ENCODE data around the gene SLC12A2.

The SLC12A2 gene

GRCh38 chr5:128111818-128112448 lies 28.4 kb downstream of the SLC12A2 start:
- Histone ChIP-seq H3K18ac (ENCODE audit: low read length) (no peak overlapping the region), H3K56ac (ENCODE audit: low read length) (no peak overlapping the region), H4K5ac (ENCODE audit: low read length) (no peak overlapping the region), H4K8ac (ENCODE audit: low read depth, low read length) (no peak overlapping the region), H2BK15ac (replicated peaks; ENCODE audit: low read depth) (no peak overlapping the region), H3K4me2 (ENCODE audit: low read length) (no peak overlapping the region), H3K27me3 (ENCODE audit: insufficient read depth, low read length, poor library complexity) (no peaks in the 10 kb centered on the region), H3K9ac (ENCODE audit: low read length) (no peak overlapping the region), H2AK5ac (ENCODE audit: low read length) (no peak overlapping the region), H2BK120ac (ENCODE audit: low read depth, low read length) (no peak overlapping the region), H3K27ac (ENCODE audit: low read depth, low read length) (no peak overlapping the region), H3K4me3 (ENCODE audit: low read length) (no peak overlapping the region), H3K79me1 (ENCODE audit: low read length) (no peaks in the 10 kb centered on the region), H3K36me3 (ENCODE audit: control insufficient read depth, insufficient read depth, low read length) (no peaks in the 10 kb centered on the region), H3K4me1 (ENCODE audit: control insufficient read depth, low read depth, low read length) (no peaks in the 10 kb centered on the region), H3K4ac (ENCODE audit: low read depth, low read length) (no peak overlapping the region), H2BK5ac (ENCODE audit: low read length) (no peak overlapping the region), H3K23ac (ENCODE audit: low read length) (no peak overlapping the region), H3K79me2 (ENCODE audit: control insufficient read depth, insufficient read depth, low read length) (no peaks in the 10 kb centered on the region)
- no peak for DNase-seq
- 100% methylated on average over 1 of the region's 2 CpGs for WGBS (ENCODE audit: extremely low coverage, insufficient coverage, low lambda C conversion rate)

GRCh38 chr5:128116445-128116844 lies 32.9 kb downstream of the SLC12A2 start:
- H3K27me3 ChIP-seq (ENCODE audit: insufficient read depth, low read length, poor library complexity) = no peaks in the 10 kb centered on the region
- no peak overlapping the region for H4K8ac ChIP-seq (ENCODE audit: low read depth, low read length)
- H3K4ac ChIP-seq (ENCODE audit: low read depth, low read length) = no peak overlapping the region
- no peak overlapping the region for H2BK120ac ChIP-seq (ENCODE audit: low read depth, low read length)
- no peaks in the 10 kb centered on the region for H3K79me2 ChIP-seq (ENCODE audit: control insufficient read depth, insufficient read depth, low read length)
- H3K4me1 ChIP-seq (ENCODE audit: control insufficient read depth, low read depth, low read length) = no peaks in the 10 kb centered on the region
- no peak overlapping the region for H3K18ac ChIP-seq (ENCODE audit: low read length)
- no CpG with 5 or more reads among the region's 3 CpGs for WGBS (ENCODE audit: extremely low coverage, insufficient coverage, low lambda C conversion rate)
- no peak overlapping the region for H3K9ac ChIP-seq (ENCODE audit: low read length)
- H2AK5ac ChIP-seq (ENCODE audit: low read length) = no peak overlapping the region
- no peaks in the 10 kb centered on the region for H3K79me1 ChIP-seq (ENCODE audit: low read length)
- H3K56ac ChIP-seq (ENCODE audit: low read length) = no peak overlapping the region
- no peak overlapping the region for H3K23ac ChIP-seq (ENCODE audit: low read length)
- no peaks in the 10 kb centered on the region for H3K36me3 ChIP-seq (ENCODE audit: control insufficient read depth, insufficient read depth, low read length)
- DNase-seq = no peak
- H4K5ac ChIP-seq (ENCODE audit: low read length) = no peak overlapping the region
- no peak overlapping the region for H2BK5ac ChIP-seq (ENCODE audit: low read length)
- H3K27ac ChIP-seq (ENCODE audit: low read depth, low read length) = no peak overlapping the region
- no peak overlapping the region for H3K4me2 ChIP-seq (ENCODE audit: low read length)
- no peak overlapping the region for H3K4me3 ChIP-seq (ENCODE audit: low read length)
- H2BK15ac ChIP-seq (replicated peaks; ENCODE audit: low read depth) = no peak overlapping the region

- H3K18ac ChIP-seq (ENCODE audit: low read length) = no peak overlapping the region
- H3K79me1 ChIP-seq (ENCODE audit: low read length) = no peaks in the 10 kb centered on the region
- H3K27ac ChIP-seq (ENCODE audit: low read depth, low read length) = no peak overlapping the region
- WGBS (ENCODE audit: extremely low coverage, insufficient coverage, low lambda C conversion rate) = no CpG with 5 or more reads among the region's 2 CpGs
- no peaks in the 10 kb centered on the region for H3K27me3 ChIP-seq (ENCODE audit: insufficient read depth, low read length, poor library complexity)
- H2BK120ac ChIP-seq (ENCODE audit: low read depth, low read length) = no peak overlapping the region
- H2BK5ac ChIP-seq (ENCODE audit: low read length) = no peak overlapping the region
- H3K9ac ChIP-seq (ENCODE audit: low read length) = no peak overlapping the region
- no peak overlapping the region for H4K5ac ChIP-seq (ENCODE audit: low read length)
- no peak overlapping the region for H3K56ac ChIP-seq (ENCODE audit: low read length)
- H3K79me2 ChIP-seq (ENCODE audit: control insufficient read depth, insufficient read depth, low read length) = no peaks in the 10 kb centered on the region
- no peak overlapping the region for H4K8ac ChIP-seq (ENCODE audit: low read depth, low read length)
- H3K36me3 ChIP-seq (ENCODE audit: control insufficient read depth, insufficient read depth, low read length) = no peaks in the 10 kb centered on the region
- no peaks in the 10 kb centered on the region for H3K4me1 ChIP-seq (ENCODE audit: control insufficient read depth, low read depth, low read length)
- DNase-seq = no peak
- no peak overlapping the region for H2BK15ac ChIP-seq (replicated peaks; ENCODE audit: low read depth)
- no peak overlapping the region for H3K23ac ChIP-seq (ENCODE audit: low read length)
- no peak overlapping the region for H3K4me2 ChIP-seq (ENCODE audit: low read length)
- no peak overlapping the region for H2AK5ac ChIP-seq (ENCODE audit: low read length)
- no peak overlapping the region for H3K4ac ChIP-seq (ENCODE audit: low read depth, low read length)
- no peak overlapping the region for H3K4me3 ChIP-seq (ENCODE audit: low read length)
These were observed 34.6 kb downstream of the SLC12A2 start for GRCh38 chr5:128118214-128118613.

- Histone ChIP-seq H3K23ac (ENCODE audit: low read length) (no peak overlapping the region), H3K4me2 (ENCODE audit: low read length) (no peak overlapping the region), H3K18ac (ENCODE audit: low read length) (no peak overlapping the region), H3K4me3 (ENCODE audit: low read length) (no peak overlapping the region), H2BK120ac (ENCODE audit: low read depth, low read length) (no peak overlapping the region), H3K9ac (ENCODE audit: low read length) (no peak overlapping the region), H3K36me3 (ENCODE audit: control insufficient read depth, insufficient read depth, low read length) (no peaks in the 10 kb centered on the region), H2BK5ac (ENCODE audit: low read length) (no peak overlapping the region), H3K4ac (ENCODE audit: low read depth, low read length) (no peak overlapping the region), H2AK5ac (ENCODE audit: low read length) (no peak overlapping the region), H4K5ac (ENCODE audit: low read length) (no peak overlapping the region), H3K27me3 (ENCODE audit: insufficient read depth, low read length, poor library complexity) (no peaks in the 10 kb centered on the region), H3K4me1 (ENCODE audit: control insufficient read depth, low read depth, low read length) (no peaks in the 10 kb centered on the region), H4K8ac (ENCODE audit: low read depth, low read length) (no peak overlapping the region), H3K56ac (ENCODE audit: low read length) (no peak overlapping the region), H3K79me1 (ENCODE audit: low read length) (no peaks in the 10 kb centered on the region), H2BK15ac (replicated peaks; ENCODE audit: low read depth) (no peak overlapping the region), H3K79me2 (ENCODE audit: control insufficient read depth, insufficient read depth, low read length) (no peaks in the 10 kb centered on the region), H3K27ac (ENCODE audit: low read depth, low read length) (no peak overlapping the region)
- no CpG with 5 or more reads among the region's 4 CpGs for WGBS (ENCODE audit: extremely low coverage, insufficient coverage, low lambda C conversion rate)
- no peak for DNase-seq
These were observed 38.1 kb downstream of the SLC12A2 start for GRCh38 chr5:128121651-128122050.

- no peaks in the 10 kb centered on the region for H3K79me1 ChIP-seq (ENCODE audit: low read length)
- no peak overlapping the region for H3K4me2 ChIP-seq (ENCODE audit: low read length)
- no peaks in the 10 kb centered on the region for H3K27me3 ChIP-seq (ENCODE audit: insufficient read depth, low read length, poor library complexity)
- no peak overlapping the region for H2BK120ac ChIP-seq (ENCODE audit: low read depth, low read length)
- H3K56ac ChIP-seq (ENCODE audit: low read length) = no peak overlapping the region
- H3K4ac ChIP-seq (ENCODE audit: low read depth, low read length) = no peak overlapping the region
- H3K36me3 ChIP-seq (ENCODE audit: control insufficient read depth, insufficient read depth, low read length) = no peaks in the 10 kb centered on the region
- H3K79me2 ChIP-seq (ENCODE audit: control insufficient read depth, insufficient read depth, low read length) = no peaks in the 10 kb centered on the region
- H3K27ac ChIP-seq (ENCODE audit: low read depth, low read length) = no peak overlapping the region
- no peak overlapping the region for H3K4me3 ChIP-seq (ENCODE audit: low read length)
- H4K8ac ChIP-seq (ENCODE audit: low read depth, low read length) = no peak overlapping the region
- no peak overlapping the region for H3K23ac ChIP-seq (ENCODE audit: low read length)
- H3K18ac ChIP-seq (ENCODE audit: low read length) = no peak overlapping the region
- H4K5ac ChIP-seq (ENCODE audit: low read length) = no peak overlapping the region
- no peak overlapping the region for H3K9ac ChIP-seq (ENCODE audit: low read length)
- no peaks in the 10 kb centered on the region for H3K4me1 ChIP-seq (ENCODE audit: control insufficient read depth, low read depth, low read length)
- DNase-seq = no peak
- no peak overlapping the region for H2BK15ac ChIP-seq (replicated peaks; ENCODE audit: low read depth)
- H2BK5ac ChIP-seq (ENCODE audit: low read length) = no peak overlapping the region
- no CpG with 5 or more reads among the region's 1 CpG for WGBS (ENCODE audit: extremely low coverage, insufficient coverage, low lambda C conversion rate)
- no peak overlapping the region for H2AK5ac ChIP-seq (ENCODE audit: low read length)
These were observed 40.4 kb downstream of the SLC12A2 start for GRCh38 chr5:128123936-128124335.

GRCh38 chr5:128126241-128126640 lies 42.7 kb downstream of the SLC12A2 start:
- Histone ChIP-seq H3K79me1 (ENCODE audit: low read length) (no peaks in the 10 kb centered on the region), H3K4me3 (ENCODE audit: low read length) (no peak overlapping the region), H3K4ac (ENCODE audit: low read depth, low read length) (no peak overlapping the region), H3K9ac (ENCODE audit: low read length) (no peak overlapping the region), H3K36me3 (ENCODE audit: control insufficient read depth, insufficient read depth, low read length) (no peaks in the 10 kb centered on the region), H3K27ac (ENCODE audit: low read depth, low read length) (no peak overlapping the region), H2AK5ac (ENCODE audit: low read length) (no peak overlapping the region), H3K4me1 (ENCODE audit: control insufficient read depth, low read depth, low read length) (no peaks in the 10 kb centered on the region), H3K23ac (ENCODE audit: low read length) (no peak overlapping the region), H2BK5ac (ENCODE audit: low read length) (no peak overlapping the region), H3K56ac (ENCODE audit: low read length) (no peak overlapping the region), H2BK15ac (replicated peaks; ENCODE audit: low read depth) (no peak overlapping the region), H4K8ac (ENCODE audit: low read depth, low read length) (no peak overlapping the region), H2BK120ac (ENCODE audit: low read depth, low read length) (no peak overlapping the region), H3K4me2 (ENCODE audit: low read length) (no peak overlapping the region), H3K79me2 (ENCODE audit: control insufficient read depth, insufficient read depth, low read length) (no peaks in the 10 kb centered on the region), H4K5ac (ENCODE audit: low read length) (no peak overlapping the region), H3K27me3 (ENCODE audit: insufficient read depth, low read length, poor library complexity) (no peaks in the 10 kb centered on the region), H3K18ac (ENCODE audit: low read length) (no peak overlapping the region)
- no CpG with 5 or more reads among the region's 2 CpGs for WGBS (ENCODE audit: extremely low coverage, insufficient coverage, low lambda C conversion rate)
- DNase-seq = no peak
